Liver (tissue), 3 donors: Measurements from ENCODE around the gene EVI5.

Experiments used
- FOXA2 ChIP-seq: IDR thresholded peaks from 2 replicates; pipeline ENCODE4 v1.6.1; 2016; ENCODE audit warnings: antibody characterized with exemption
- JUND ChIP-seq, 2 donors: IDR thresholded peaks; 2 replicates each; pipeline ENCODE4 v1.6.1; 2016; ENCODE audit warnings: antibody characterized with exemption in 2 of 2
- RAD21 ChIP-seq, 2 donors: IDR thresholded peaks; 2 replicates each; pipeline ENCODE4 v1.6.1; 2016; ENCODE audit warnings: antibody characterized with exemption in 2 of 2, mild to moderate bottlenecking in 2 of 2
- RXRA ChIP-seq, 2 donors: IDR thresholded peaks; 2 replicates each; pipeline ENCODE4 v1.6.1; 2017 to 2018; ENCODE audit warnings: antibody characterized with exemption in 2 of 2, mild to moderate bottlenecking in 1 of 2
- SP1 ChIP-seq: IDR thresholded peaks from 2 replicates; pipeline ENCODE4 v1.6.1; 2018; ENCODE audit warnings: antibody characterized with exemption, mild to moderate bottlenecking
- TAF1 ChIP-seq: conservative IDR thresholded peaks from 2 replicates; pipeline ENCODE4 v1.6.1; 2016; ENCODE audit warnings: antibody characterized with exemption, mild to moderate bottlenecking
- TF ChIP-seq, protein P1 (sequence below): fragments of 150-350 bp; IDR thresholded peaks from 2 replicates; pipeline ENCODE4 v1.5.1; 2017; ENCODE audit warnings: improper control_type of control experiment, low read depth, low read length; ENCODE audit not compliant: missing input control
- TF ChIP-seq, protein P2 (sequence below): IDR thresholded peaks from 2 replicates; pipeline ENCODE4 v1.6.1; 2016; ENCODE audit warnings: antibody characterized with exemption
- TF ChIP-seq, protein P3 (sequence below): IDR thresholded peaks from 2 replicates; pipeline ENCODE4 v1.6.1; 2016; ENCODE audit warnings: antibody characterized with exemption, mild to moderate bottlenecking
- donor health status: healthy.
- donor health status: healthy.

DNA sequence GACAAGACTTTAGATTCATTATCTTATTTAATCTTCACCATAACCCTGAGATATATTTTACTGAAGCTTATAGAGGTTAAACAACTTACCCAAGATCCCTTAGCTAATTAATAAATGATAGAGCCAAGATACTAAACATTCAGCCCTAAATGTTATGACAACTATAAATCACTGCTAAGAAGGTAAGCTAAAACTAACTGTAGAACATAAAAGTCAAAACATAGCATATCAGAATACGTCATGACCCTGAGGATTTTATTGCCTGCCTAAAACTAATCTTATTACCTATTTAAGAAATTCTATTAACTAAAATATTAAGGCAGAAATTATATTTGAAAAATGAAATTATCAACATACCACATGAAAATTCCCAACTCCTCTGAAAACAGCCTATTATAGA lies 22.6 kb downstream of the EVI5 start:
- TF ChIP-seq SP1 (no peak), RXRA (IDR thresholded peaks at IDR 0.05) (no peak), FOXA2 (no peak), TAF1 (no peak), JUND (IDR thresholded peaks at IDR 0.05) (no peak), RAD21 (IDR thresholded peaks at IDR 0.05) (no peak)
- TF ChIP-seq, protein P1, sequence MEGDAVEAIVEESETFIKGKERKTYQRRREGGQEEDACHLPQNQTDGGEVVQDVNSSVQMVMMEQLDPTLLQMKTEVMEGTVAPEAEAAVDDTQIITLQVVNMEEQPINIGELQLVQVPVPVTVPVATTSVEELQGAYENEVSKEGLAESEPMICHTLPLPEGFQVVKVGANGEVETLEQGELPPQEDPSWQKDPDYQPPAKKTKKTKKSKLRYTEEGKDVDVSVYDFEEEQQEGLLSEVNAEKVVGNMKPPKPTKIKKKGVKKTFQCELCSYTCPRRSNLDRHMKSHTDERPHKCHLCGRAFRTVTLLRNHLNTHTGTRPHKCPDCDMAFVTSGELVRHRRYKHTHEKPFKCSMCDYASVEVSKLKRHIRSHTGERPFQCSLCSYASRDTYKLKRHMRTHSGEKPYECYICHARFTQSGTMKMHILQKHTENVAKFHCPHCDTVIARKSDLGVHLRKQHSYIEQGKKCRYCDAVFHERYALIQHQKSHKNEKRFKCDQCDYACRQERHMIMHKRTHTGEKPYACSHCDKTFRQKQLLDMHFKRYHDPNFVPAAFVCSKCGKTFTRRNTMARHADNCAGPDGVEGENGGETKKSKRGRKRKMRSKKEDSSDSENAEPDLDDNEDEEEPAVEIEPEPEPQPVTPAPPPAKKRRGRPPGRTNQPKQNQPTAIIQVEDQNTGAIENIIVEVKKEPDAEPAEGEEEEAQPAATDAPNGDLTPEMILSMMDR = no peak
- TF ChIP-seq, protein P2, sequence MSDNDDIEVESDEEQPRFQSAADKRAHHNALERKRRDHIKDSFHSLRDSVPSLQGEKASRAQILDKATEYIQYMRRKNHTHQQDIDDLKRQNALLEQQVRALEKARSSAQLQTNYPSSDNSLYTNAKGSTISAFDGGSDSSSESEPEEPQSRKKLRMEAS = no peak
- TF ChIP-seq, protein P3, sequence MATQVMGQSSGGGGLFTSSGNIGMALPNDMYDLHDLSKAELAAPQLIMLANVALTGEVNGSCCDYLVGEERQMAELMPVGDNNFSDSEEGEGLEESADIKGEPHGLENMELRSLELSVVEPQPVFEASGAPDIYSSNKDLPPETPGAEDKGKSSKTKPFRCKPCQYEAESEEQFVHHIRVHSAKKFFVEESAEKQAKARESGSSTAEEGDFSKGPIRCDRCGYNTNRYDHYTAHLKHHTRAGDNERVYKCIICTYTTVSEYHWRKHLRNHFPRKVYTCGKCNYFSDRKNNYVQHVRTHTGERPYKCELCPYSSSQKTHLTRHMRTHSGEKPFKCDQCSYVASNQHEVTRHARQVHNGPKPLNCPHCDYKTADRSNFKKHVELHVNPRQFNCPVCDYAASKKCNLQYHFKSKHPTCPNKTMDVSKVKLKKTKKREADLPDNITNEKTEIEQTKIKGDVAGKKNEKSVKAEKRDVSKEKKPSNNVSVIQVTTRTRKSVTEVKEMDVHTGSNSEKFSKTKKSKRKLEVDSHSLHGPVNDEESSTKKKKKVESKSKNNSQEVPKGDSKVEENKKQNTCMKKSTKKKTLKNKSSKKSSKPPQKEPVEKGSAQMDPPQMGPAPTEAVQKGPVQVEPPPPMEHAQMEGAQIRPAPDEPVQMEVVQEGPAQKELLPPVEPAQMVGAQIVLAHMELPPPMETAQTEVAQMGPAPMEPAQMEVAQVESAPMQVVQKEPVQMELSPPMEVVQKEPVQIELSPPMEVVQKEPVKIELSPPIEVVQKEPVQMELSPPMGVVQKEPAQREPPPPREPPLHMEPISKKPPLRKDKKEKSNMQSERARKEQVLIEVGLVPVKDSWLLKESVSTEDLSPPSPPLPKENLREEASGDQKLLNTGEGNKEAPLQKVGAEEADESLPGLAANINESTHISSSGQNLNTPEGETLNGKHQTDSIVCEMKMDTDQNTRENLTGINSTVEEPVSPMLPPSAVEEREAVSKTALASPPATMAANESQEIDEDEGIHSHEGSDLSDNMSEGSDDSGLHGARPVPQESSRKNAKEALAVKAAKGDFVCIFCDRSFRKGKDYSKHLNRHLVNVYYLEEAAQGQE = no peak
